GM21528 (cell line): ENCODE results near the gene MICAL3.

ENCODE experiments used
- ATAC-seq: cut with Tn5 transposase; IDR thresholded peaks from one replicate; pipeline ENCODE4 v1.9.1; 2021; ENCODE audit warnings: mild to moderate bottlenecking, moderate library complexity; ENCODE audit not compliant: unreplicated experiment, low FRiP score

MICAL3 gene

GRCh38 chr22:17974703-17975372, 49.5 kb downstream of the MICAL3 start:
- no peak for ATAC-seq

- no peak for ATAC-seq
Observed at GRCh38 chr22:17974087-17974486, 50.3 kb downstream of the MICAL3 start.

- no peak for ATAC-seq
Observed at GRCh38 chr22:17973217-17973616, 51.1 kb downstream of the MICAL3 start.

- ATAC-seq, result no peak
Observed at GRCh38 chr22:17972385-17973191, 51.8 kb downstream of the MICAL3 start.

- ATAC-seq, result no peak
Observed at GRCh38 chr22:17971711-17972110, 52.6 kb downstream of the MICAL3 start.

- no peak for ATAC-seq
Observed at GRCh38 chr22:17970201-17970708, 54.1 kb downstream of the MICAL3 start.

- ATAC-seq, result no peak
Observed at GRCh38 chr22:17969701-17970113, 54.7 kb downstream of the MICAL3 start.

- ATAC-seq, result no peak
Observed at GRCh38 chr22:17968126-17968525, 56.2 kb downstream of the MICAL3 start.

- no peak for ATAC-seq
Observed at GRCh38 chr22:17966403-17966717, 58.0 kb downstream of the MICAL3 start.

- ATAC-seq, result no peak
Observed at GRCh38 chr22:17965538-17966402, 58.6 kb downstream of the MICAL3 start.

- ATAC-seq, result no peak
Observed at GRCh38 chr22:17964643-17965042, 59.7 kb downstream of the MICAL3 start.

- ATAC-seq, result no peak
Observed at GRCh38 chr22:17964156-17964555, 60.2 kb downstream of the MICAL3 start.

- ATAC-seq, result no peak
Observed at GRCh38 chr22:17963015-17963414, 61.3 kb downstream of the MICAL3 start.

- no peak for ATAC-seq
Observed at GRCh38 chr22:17962168-17962567, 62.2 kb downstream of the MICAL3 start.

GRCh38 chr22:17961446-17961729, 63.0 kb downstream of the MICAL3 start:
- ATAC-seq, result no peak

- ATAC-seq, result no peak
Observed at GRCh38 chr22:17960695-17961445, 63.5 kb downstream of the MICAL3 start.

- ATAC-seq, result no peak
Observed at GRCh38 chr22:17960011-17960410, 64.3 kb downstream of the MICAL3 start.

- no peak for ATAC-seq
Observed at GRCh38 chr22:17958166-17958565, 66.2 kb downstream of the MICAL3 start.

- no peak for ATAC-seq
Observed at GRCh38 chr22:17957693-17958092, 66.7 kb downstream of the MICAL3 start.

- ATAC-seq, result no peak
Observed at GRCh38 chr22:17957204-17957603, 67.2 kb downstream of the MICAL3 start.

- no peak for ATAC-seq
Observed at GRCh38 chr22:17956630-17957029, 67.7 kb downstream of the MICAL3 start.
